Fibroblast of lung (primary cell): ENCODE measurements around the gene SYNM.

Experiments
- CTCF ChIP-seq, 2 donors: IDR thresholded peaks in 1 of 2; conservative IDR thresholded peaks in 1 of 2; 1 replicate in 1 of 2; 2 replicates in 1 of 2; pipeline ENCODE4 v1.5.1; 2011 to 2012; ENCODE audit warnings: low read length in 2 of 2, control low read depth in 1 of 2, inconsistent platforms in 1 of 2, low read depth in 1 of 2, mild to moderate bottlenecking in 1 of 2
- EZH2 ChIP-seq: IDR thresholded peaks from 2 replicates; pipeline ENCODE4 v1.5.1; 2012; ENCODE audit warnings: low read length, control low read depth, mild to moderate bottlenecking; ENCODE audit errors: missing control alignments

GRCh38 chr15:99165956-99166689 lies 61.2 kb downstream of the SYNM start:
- TF ChIP-seq EZH2 (no peak), CTCF (conservative IDR thresholded peaks at IDR 0.05 in 1 of 2, IDR thresholded peaks at IDR 0.05 in 1 of 2; ENCODE audit: low read depth in 1 of 2, low read length in 2 of 2) (no peak)
